Loucy (cell line): ENCODE measurements around the gene C3AR1.
"Not testable (repeated sequence)": the region's sequence is repeated elsewhere in the genome, so short reads cannot be mapped to it uniquely, and the experiment has no call there.

Experiments used
- H2AFZ ChIP-seq: fragments of 200-600 bp; sonication (generic); 2 replicates; pipeline ENCODE4 v1.6.0; 2016; ENCODE audit warnings: antibody characterized with exemption, mild to moderate bottlenecking, low read length, moderate library complexity
- H3F3A ChIP-seq: fragments of 200-600 bp; 2 replicates; pipeline ENCODE4 v1.6.0; 2016; ENCODE audit warnings: antibody characterized with exemption, low read depth, mild to moderate bottlenecking
- H3K27me3 ChIP-seq: fragments of 200-600 bp; sonication (generic); 2 replicates; pipeline ENCODE4 v1.6.1; 2014; ENCODE audit warnings: low read length, mild to moderate bottlenecking; ENCODE audit not compliant: insufficient read depth, poor library complexity, severe bottlenecking
- H3K36me3 ChIP-seq: fragments of 200-600 bp; sonication (generic); 2 replicates; pipeline ENCODE4 v1.6.1; 2016; ENCODE audit warnings: low read length; ENCODE audit not compliant: insufficient read depth
- H3K4me1 ChIP-seq: fragments of 200-600 bp; sonication (generic); 2 replicates; pipeline ENCODE4 v1.5.1; 2014; ENCODE audit warnings: low read length, mild to moderate bottlenecking; ENCODE audit not compliant: insufficient read depth, poor library complexity, severe bottlenecking
- H3K4me2 ChIP-seq: fragments of 200-600 bp; sonication (generic); 2 replicates; pipeline ENCODE4 v1.6.0; 2014; ENCODE audit warnings: antibody characterized with exemption, low read length, low read depth, mild to moderate bottlenecking; ENCODE audit not compliant: poor library complexity, severe bottlenecking
- H3K4me3 ChIP-seq: fragments of 200-600 bp; sonication (generic); 2 replicates; pipeline ENCODE4 v1.5.1; 2014; ENCODE audit warnings: low read length, mild to moderate bottlenecking, mixed read lengths; ENCODE audit not compliant: poor library complexity, severe bottlenecking
- H3K79me2 ChIP-seq: fragments of 200-600 bp; sonication (generic); 2 replicates; pipeline ENCODE4 v1.6.1; 2014; ENCODE audit warnings: low read length; ENCODE audit not compliant: insufficient read depth
- H3K9ac ChIP-seq: fragments of 200-600 bp; sonication (generic); 2 replicates; pipeline ENCODE4 v1.6.0; 2014; ENCODE audit warnings: mild to moderate bottlenecking, low read depth, low read length, moderate library complexity; ENCODE audit not compliant: poor library complexity, severe bottlenecking
- H3K9me2 ChIP-seq: fragments of 200-600 bp; sonication (generic); replicated peaks from 2 replicates; pipeline ENCODE4 v1.6.1; 2016; ENCODE audit warnings: low read depth, low read length, mixed read lengths
- H3K9me3 ChIP-seq: fragments of 200-600 bp; sonication (generic); 2 replicates; pipeline ENCODE4 v1.6.1; 2014; ENCODE audit warnings: mild to moderate bottlenecking, antibody characterized with exemption, low read length, low read depth; ENCODE audit not compliant: insufficient read depth
- H4K20me1 ChIP-seq: fragments of 200-600 bp; sonication (generic); 2 replicates; pipeline ENCODE4 v1.6.0; 2014; ENCODE audit warnings: antibody characterized with exemption, low read length, mild to moderate bottlenecking; ENCODE audit not compliant: insufficient read depth, poor library complexity, severe bottlenecking
- EZH2phosphoT487 ChIP-seq: fragments of 200-600 bp; IDR thresholded peaks from 2 replicates; pipeline ENCODE4 v1.6.1; 2018; ENCODE audit warnings: antibody characterized with exemption, mild to moderate bottlenecking, moderate library complexity, borderline replicate concordance
- TF ChIP-seq, protein P1 (sequence below): fragments of 200-600 bp; sonication (generic); conservative IDR thresholded peaks from 2 replicates; pipeline ENCODE4 v1.5.1; 2014; ENCODE audit warnings: mild to moderate bottlenecking, antibody characterized with exemption, low read length

C3AR1 gene

DNA sequence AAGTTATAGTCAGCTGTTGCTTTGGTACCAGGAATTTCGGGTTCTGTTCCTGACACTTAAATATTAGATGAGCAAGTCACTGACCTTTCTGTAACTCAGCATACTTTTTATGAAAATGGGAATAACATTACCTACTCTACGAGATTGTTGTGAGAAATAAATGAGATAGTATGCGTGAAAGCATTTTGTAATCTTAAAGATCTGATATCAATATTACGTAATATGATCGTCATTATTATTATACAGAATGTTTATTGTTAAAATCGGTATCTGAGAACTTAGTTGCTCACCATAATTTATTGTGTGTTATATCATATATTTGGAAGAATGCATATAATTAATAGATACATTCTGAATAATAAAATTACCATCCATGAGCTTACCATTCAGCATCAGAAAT lies 9.8 kb upstream of the C3AR1 start:
- H2AFZ ChIP-seq: no peak overlapping the region
- peaks cover 12% of the 10 kb centered on the region for H3K4me1 ChIP-seq
- peaks cover 9% of the 10 kb centered on the region for H3K79me2 ChIP-seq
- no peaks in the 10 kb centered on the region for H3K9me2 ChIP-seq
- H3K4me3 ChIP-seq: no peak overlapping the region
- TF ChIP-seq, protein P1, sequence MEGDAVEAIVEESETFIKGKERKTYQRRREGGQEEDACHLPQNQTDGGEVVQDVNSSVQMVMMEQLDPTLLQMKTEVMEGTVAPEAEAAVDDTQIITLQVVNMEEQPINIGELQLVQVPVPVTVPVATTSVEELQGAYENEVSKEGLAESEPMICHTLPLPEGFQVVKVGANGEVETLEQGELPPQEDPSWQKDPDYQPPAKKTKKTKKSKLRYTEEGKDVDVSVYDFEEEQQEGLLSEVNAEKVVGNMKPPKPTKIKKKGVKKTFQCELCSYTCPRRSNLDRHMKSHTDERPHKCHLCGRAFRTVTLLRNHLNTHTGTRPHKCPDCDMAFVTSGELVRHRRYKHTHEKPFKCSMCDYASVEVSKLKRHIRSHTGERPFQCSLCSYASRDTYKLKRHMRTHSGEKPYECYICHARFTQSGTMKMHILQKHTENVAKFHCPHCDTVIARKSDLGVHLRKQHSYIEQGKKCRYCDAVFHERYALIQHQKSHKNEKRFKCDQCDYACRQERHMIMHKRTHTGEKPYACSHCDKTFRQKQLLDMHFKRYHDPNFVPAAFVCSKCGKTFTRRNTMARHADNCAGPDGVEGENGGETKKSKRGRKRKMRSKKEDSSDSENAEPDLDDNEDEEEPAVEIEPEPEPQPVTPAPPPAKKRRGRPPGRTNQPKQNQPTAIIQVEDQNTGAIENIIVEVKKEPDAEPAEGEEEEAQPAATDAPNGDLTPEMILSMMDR: no peak
- no peak for TF ChIP-seq EZH2phosphoT487
- no peaks in the 10 kb centered on the region for H3K9me3 ChIP-seq
- no peak overlapping the region for H3K4me2 ChIP-seq
- no peaks in the 10 kb centered on the region for H4K20me1 ChIP-seq
- no peaks in the 10 kb centered on the region for H3F3A ChIP-seq
- H3K36me3 ChIP-seq: no peaks in the 10 kb centered on the region
- H3K9ac ChIP-seq: no peak overlapping the region
- H3K27me3 ChIP-seq: no peaks in the 10 kb centered on the region

DNA sequence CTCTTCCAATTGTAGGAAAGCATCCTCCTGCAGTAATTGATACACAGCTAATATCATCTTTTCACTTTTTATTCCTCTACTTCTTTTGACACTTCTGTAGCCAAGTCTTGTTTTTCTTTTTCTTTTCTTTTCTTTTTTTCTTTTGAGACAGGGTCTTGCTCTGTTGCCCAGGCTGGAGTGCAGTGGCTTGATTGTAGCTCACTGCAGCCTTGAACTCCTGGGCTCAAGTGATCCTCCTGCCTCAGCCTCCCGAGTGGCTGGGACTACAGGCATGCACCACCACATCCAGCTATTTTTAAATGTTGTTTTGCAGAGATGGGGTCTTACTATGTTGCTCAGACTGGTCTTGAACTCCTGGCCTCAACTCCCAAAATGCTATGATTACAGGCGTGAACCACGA lies 5.7 kb upstream of the C3AR1 start:
- H3K4me2 ChIP-seq, H3K9ac ChIP-seq, H3K4me1 ChIP-seq, H4K20me1 ChIP-seq, H3K4me3 ChIP-seq, H3K9me3 ChIP-seq, H3K9me2 ChIP-seq, H3K79me2 ChIP-seq, H3K27me3 ChIP-seq, H3F3A ChIP-seq, H2AFZ ChIP-seq, H3K36me3 ChIP-seq: not testable (repeated sequence)

DNA sequence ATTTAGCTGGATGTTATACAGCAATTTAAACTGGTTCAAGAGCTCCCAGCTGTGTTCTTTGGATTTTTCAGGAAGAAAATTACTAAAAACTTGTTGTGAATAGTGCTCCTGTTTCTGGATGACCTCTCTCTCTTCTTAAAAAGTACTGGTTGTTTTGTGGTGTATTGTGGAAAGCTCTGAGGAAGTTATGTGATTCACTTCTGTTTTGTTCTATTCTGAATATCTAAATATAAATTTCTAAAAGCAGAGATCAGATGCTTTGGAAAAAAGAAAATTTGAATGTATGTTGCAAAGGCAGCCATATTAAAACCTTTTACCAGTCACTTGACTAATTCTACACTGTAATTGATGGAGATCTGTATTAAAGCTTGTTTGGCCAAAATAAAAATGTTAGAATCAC lies 3.4 kb upstream of the C3AR1 start:
- Histone ChIP-seq H3K79me2 (no peaks in the 10 kb centered on the region), H3K9me2 (no peaks in the 10 kb centered on the region), H2AFZ (no peak overlapping the region), H3K4me1 (peaks cover 22% of the 10 kb centered on the region), H3K27me3 (no peaks in the 10 kb centered on the region), H3F3A (peaks cover 8% of the 10 kb centered on the region), H4K20me1 (no peaks in the 10 kb centered on the region), H3K36me3 (no peaks in the 10 kb centered on the region), H3K4me3 (no peak overlapping the region), H3K9ac (no peak overlapping the region), H3K4me2 (no peak overlapping the region), H3K9me3 (no peaks in the 10 kb centered on the region)
- TF ChIP-seq, protein P1: no peak
- TF ChIP-seq EZH2phosphoT487: no peak

DNA sequence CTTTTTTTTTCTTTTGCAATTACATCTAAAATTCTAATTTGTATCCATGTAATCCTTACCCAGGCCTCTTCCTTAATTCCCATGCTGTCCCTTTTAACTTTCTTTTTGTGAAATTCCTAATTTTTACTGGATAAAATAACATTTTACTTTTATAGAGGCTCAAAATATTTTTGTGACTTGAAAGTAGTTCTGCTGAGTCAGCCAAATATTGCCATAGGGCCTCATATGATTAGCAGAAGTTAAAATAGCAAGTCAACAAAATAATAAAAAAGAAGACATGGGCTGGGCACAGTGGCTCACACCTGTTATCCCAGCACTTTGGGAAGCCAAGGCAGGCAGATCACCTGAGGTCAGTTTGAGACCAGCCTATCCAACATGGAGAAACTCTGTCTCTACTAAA lies 2.0 kb downstream of the C3AR1 start:
- TF ChIP-seq, protein P1: no peak
- TF ChIP-seq EZH2phosphoT487: no peak
- Histone ChIP-seq H3K9me2 (no peaks in the 10 kb centered on the region), H3K27me3 (no peaks in the 10 kb centered on the region), H4K20me1 (no peaks in the 10 kb centered on the region), H3K9me3 (no peaks in the 10 kb centered on the region), H3K4me2 (peak overlapping the region; percentile 0), H3K4me3 (no peak overlapping the region), H3K79me2 (no peaks in the 10 kb centered on the region), H2AFZ (no peak overlapping the region), H3K4me1 (peaks cover 31% of the 10 kb centered on the region), H3K9ac (no peak overlapping the region), H3K36me3 (no peaks in the 10 kb centered on the region), H3F3A (peaks cover 8% of the 10 kb centered on the region)
